ENCODE results near the gene NDRG3.

GRCh38 chr20:36785308-36785707 is 39.4 kb upstream of the NDRG3 start:
- TF ChIP-seq, protein P1, sequence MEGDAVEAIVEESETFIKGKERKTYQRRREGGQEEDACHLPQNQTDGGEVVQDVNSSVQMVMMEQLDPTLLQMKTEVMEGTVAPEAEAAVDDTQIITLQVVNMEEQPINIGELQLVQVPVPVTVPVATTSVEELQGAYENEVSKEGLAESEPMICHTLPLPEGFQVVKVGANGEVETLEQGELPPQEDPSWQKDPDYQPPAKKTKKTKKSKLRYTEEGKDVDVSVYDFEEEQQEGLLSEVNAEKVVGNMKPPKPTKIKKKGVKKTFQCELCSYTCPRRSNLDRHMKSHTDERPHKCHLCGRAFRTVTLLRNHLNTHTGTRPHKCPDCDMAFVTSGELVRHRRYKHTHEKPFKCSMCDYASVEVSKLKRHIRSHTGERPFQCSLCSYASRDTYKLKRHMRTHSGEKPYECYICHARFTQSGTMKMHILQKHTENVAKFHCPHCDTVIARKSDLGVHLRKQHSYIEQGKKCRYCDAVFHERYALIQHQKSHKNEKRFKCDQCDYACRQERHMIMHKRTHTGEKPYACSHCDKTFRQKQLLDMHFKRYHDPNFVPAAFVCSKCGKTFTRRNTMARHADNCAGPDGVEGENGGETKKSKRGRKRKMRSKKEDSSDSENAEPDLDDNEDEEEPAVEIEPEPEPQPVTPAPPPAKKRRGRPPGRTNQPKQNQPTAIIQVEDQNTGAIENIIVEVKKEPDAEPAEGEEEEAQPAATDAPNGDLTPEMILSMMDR (IDR thresholded peaks at IDR 0.05; ENCODE audit: insufficient read depth, low read depth, low read length), result no peak
- no peak for TF ChIP-seq EZH2 (IDR thresholded peaks at IDR 0.05; ENCODE audit: insufficient read depth, low read length)

Measured in astrocyte (in vitro differentiated cells and primary cell).